NOMO-1 treated with DMSO at 0.1 percent for 48 hours (cell line): ENCODE results near the gene SLC44A1.
A peak's percentile ranks its signal among the peaks of the same experiment; 100 is the strongest.

Source experiments
- DNase-seq: peaks from one replicate; lab custom pipeline; 2025; ENCODE audit not compliant: unreplicated experiment; lab: John Stamatoyannopoulos, UW

The SLC44A1 gene

GRCh38 chr9:105421154-105421553 is 176.7 kb downstream of the SLC44A1 start:
- no peak for DNase-seq

GRCh38 chr9:105421864-105422263 is 177.4 kb downstream of the SLC44A1 start:
- no peak for DNase-seq

- peak; percentile 14 for DNase-seq
Measured at GRCh38 chr9:105425816-105426433, 181.5 kb downstream of the SLC44A1 start.

- no peak for DNase-seq
Measured at GRCh38 chr9:105426657-105427056, 182.2 kb downstream of the SLC44A1 start.

- no peak for DNase-seq
Measured at GRCh38 chr9:105431424-105432246, 187.2 kb downstream of the SLC44A1 start.

GRCh38 chr9:105432247-105432842 is 187.9 kb downstream of the SLC44A1 start:
- DNase-seq = no peak

GRCh38 chr9:105435453-105435852 is 191.0 kb downstream of the SLC44A1 start:
- no peak for DNase-seq

- DNase-seq = no peak
Measured at GRCh38 chr9:105436783-105437182, 192.3 kb downstream of the SLC44A1 start.

GRCh38 chr9:105437704-105438103 is 193.3 kb downstream of the SLC44A1 start:
- DNase-seq = no peak

- DNase-seq = no peak
Measured at GRCh38 chr9:105438141-105438806, 193.8 kb downstream of the SLC44A1 start.

- DNase-seq = no peak
Measured at GRCh38 chr9:105439428-105439827, 195.0 kb downstream of the SLC44A1 start.

GRCh38 chr9:105441616-105442160 is 197.2 kb downstream of the SLC44A1 start:
- DNase-seq = no peak

GRCh38 chr9:105443121-105443520 is 198.7 kb downstream of the SLC44A1 start:
- no peak for DNase-seq

GRCh38 chr9:105444130-105444529 is 199.7 kb downstream of the SLC44A1 start:
- DNase-seq = peak; percentile 1

GRCh38 chr9:105445203-105445881 is 200.9 kb downstream of the SLC44A1 start:
- DNase-seq = no peak

GRCh38 chr9:105447386-105447813 is 202.9 kb downstream of the SLC44A1 start:
- no peak for DNase-seq

- DNase-seq = peak; percentile 75
Measured at GRCh38 chr9:105447814-105448812, 203.7 kb downstream of the SLC44A1 start, which contains the start of gene FSD1L. FSD1L (plus strand) TSS chr9:105448034; CDS start chr9:105448221, 187 bp downstream.

GRCh38 chr9:105449081-105449480 is 204.6 kb downstream of the SLC44A1 start:
- DNase-seq = no peak

GRCh38 chr9:105452185-105452584 is 207.7 kb downstream of the SLC44A1 start:
- DNase-seq = no peak
